Right atrium auricular region (tissue), 2 donors: Measurements from ENCODE around the gene DLEC1. TPM values are rescaled to one million over a fixed set of nuclear protein-coding genes. Genes with fewer than 3 reads are reported as not detected.

Experiments
- DNase-seq: peaks from one replicate; pipeline ENCODE4 v3.0.0-alpha.2; 2019; ENCODE audit warnings: low spot score
- H3K27ac ChIP-seq, 2 donors: fragments of 200-600 bp; sonication (generic); 1 replicate in 1 of 2; 2 replicates in 1 of 2; pipeline ENCODE4 v1.5.1; 2016 to 2019
- H3K27me3 ChIP-seq, 2 donors: fragments of 200-600 bp; sonication (generic); one replicate each; pipeline versions ENCODE4 v1.5.1 to v1.6.0; 2017 to 2019
- H3K36me3 ChIP-seq: fragments of 200-600 bp; sonication (generic); one replicate; pipeline ENCODE4 v1.5.1; 2016
- H3K4me1 ChIP-seq, 2 donors: fragments of 200-600 bp; sonication (generic); one replicate each; pipeline versions ENCODE4 v1.5.1 to v1.6.0; 2017 to 2019
- H3K4me3 ChIP-seq, 2 donors: fragments of 200-600 bp; sonication (generic); 1 replicate in 1 of 2; 2 replicates in 1 of 2; pipeline ENCODE4 v1.5.1; 2017 to 2019; ENCODE audit warnings: mild to moderate bottlenecking in 1 of 2, moderate library complexity in 1 of 2
- H3K9me3 ChIP-seq, 2 donors: fragments of 200-600 bp; sonication (generic); one replicate each; pipeline ENCODE4 v1.5.1; 2019
- CTCF ChIP-seq, 2 donors: fragments of 200-600 bp; sonication (generic); IDR thresholded peaks; one replicate each; pipeline ENCODE4 v1.5.1; 2019; ENCODE audit warnings: antibody characterized with exemption in 2 of 2
- total RNA-seq, 2 donors: library from RNA; depleted of rRNA; stranded (reverse); fragments of >200 nt; gene quantifications; one replicate each; pipeline ENCODE4 v1.1.0, GENCODE V29; 2016

DLEC1 gene
- total RNA-seq, 2 donors from 2014 or later, result 0.22 to 0.35 TPM

GRCh38 chr3:38119248-38119544 lies 80.2 kb downstream of the DLEC1 start:
- H3K27ac ChIP-seq, result no peak overlapping the region
- no peaks in the 10 kb centered on the region for H3K9me3 ChIP-seq
- H3K27me3 ChIP-seq, result no peaks in the 10 kb centered on the region
- TF ChIP-seq CTCF (IDR thresholded peaks at IDR 0.05), result no peak
- peaks cover 40% of the 10 kb centered on the region for H3K36me3 ChIP-seq
- DNase-seq, result no peak
- no peak overlapping the region for H3K4me3 ChIP-seq
- H3K4me1 ChIP-seq, result no peaks in the 10 kb centered on the region

GRCh38 chr3:38119821-38120692 lies 81.0 kb downstream of the DLEC1 start:
- Histone ChIP-seq H3K27ac (no peak overlapping the region), H3K9me3 (no peaks in the 10 kb centered on the region), H3K4me3 (no peak overlapping the region), H3K27me3 (no peaks in the 10 kb centered on the region), H3K36me3 (peaks cover 49% of the 10 kb centered on the region), H3K4me1 (no peaks in the 10 kb centered on the region)
- TF ChIP-seq CTCF (IDR thresholded peaks at IDR 0.05), result no peak
- no peak for DNase-seq

GRCh38 chr3:38120693-38121450 lies 81.9 kb downstream of the DLEC1 start:
- Histone ChIP-seq H3K9me3 (no peaks in the 10 kb centered on the region), H3K4me1 (no peaks in the 10 kb centered on the region), H3K4me3 (no peak overlapping the region), H3K27me3 (no peaks in the 10 kb centered on the region), H3K27ac (no peak overlapping the region), H3K36me3 (peaks cover 57% of the 10 kb centered on the region)
- DNase-seq, result no peak
- TF ChIP-seq CTCF (IDR thresholded peaks at IDR 0.05), result no peak

- peaks cover 62% of the 10 kb centered on the region for H3K36me3 ChIP-seq
- no peak overlapping the region for H3K4me3 ChIP-seq
- H3K27ac ChIP-seq, result no peak overlapping the region
- no peaks in the 10 kb centered on the region for H3K4me1 ChIP-seq
- no peak for TF ChIP-seq CTCF (IDR thresholded peaks at IDR 0.05)
- no peaks in the 10 kb centered on the region for H3K9me3 ChIP-seq
- H3K27me3 ChIP-seq, result no peaks in the 10 kb centered on the region
- no peak for DNase-seq
These were observed 82.4 kb downstream of the DLEC1 start for GRCh38 chr3:38121451-38121831.

- peaks cover 68% of the 10 kb centered on the region for H3K36me3 ChIP-seq
- no peak overlapping the region for H3K27ac ChIP-seq
- H3K27me3 ChIP-seq, result no peaks in the 10 kb centered on the region
- no peaks in the 10 kb centered on the region for H3K9me3 ChIP-seq
- no peaks in the 10 kb centered on the region for H3K4me1 ChIP-seq
- DNase-seq, result peak; percentile 44
- H3K4me3 ChIP-seq, result no peak overlapping the region
- TF ChIP-seq CTCF (IDR thresholded peaks at IDR 0.05), result no peak
These were observed 82.9 kb downstream of the DLEC1 start for GRCh38 chr3:38121832-38122461.
